CMK (cell line): Measurements from ENCODE around the gene HOXA5.

ENCODE experiments used
- DNase-seq: peaks from one replicate; pipeline ENCODE4 v3.0.0-alpha.2; 2010; ENCODE audit warnings: low read depth

HOXA5 gene

GRCh38 chr7:27105301-27106031 is 38.0 kb downstream of the HOXA5 start:
- DNase-seq = no peak

DNA sequence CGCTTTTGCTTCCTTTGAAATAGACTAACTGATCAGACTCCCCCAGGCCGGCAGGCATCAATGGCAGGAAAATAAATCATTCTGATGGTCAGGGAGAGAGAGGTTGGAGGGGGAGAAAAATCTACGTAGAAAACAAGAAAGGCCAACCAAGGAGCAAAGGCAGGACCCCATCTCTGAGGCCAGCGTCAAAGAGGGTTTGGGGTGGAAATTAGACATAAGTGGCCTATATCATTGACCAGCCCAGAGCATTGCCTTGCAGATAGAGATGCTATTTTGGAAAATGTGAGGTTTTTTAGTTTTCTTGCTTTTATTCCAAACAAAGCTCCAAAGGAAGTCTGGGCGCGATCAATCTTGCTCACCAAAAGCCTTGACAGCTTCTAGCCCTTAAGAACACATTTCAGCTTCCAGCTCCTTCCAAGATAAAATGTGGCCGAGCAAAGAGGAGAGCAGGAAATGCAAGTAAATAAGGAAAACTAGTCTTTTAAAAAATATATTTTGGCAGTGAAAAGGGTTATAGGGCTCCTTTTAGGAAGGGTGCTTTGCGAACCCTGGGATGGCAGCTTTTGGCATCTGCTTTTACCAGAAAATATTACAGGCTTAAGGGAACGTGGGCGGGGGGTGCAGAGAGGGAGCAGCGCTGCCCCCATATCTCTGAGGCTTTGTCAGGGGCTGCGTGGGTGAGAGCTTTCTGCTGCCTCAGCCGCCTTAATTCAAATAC is 39.0 kb downstream of the HOXA5 start:
- DNase-seq = no peak

GRCh38 chr7:27103489-27104226 is 39.8 kb downstream of the HOXA5 start:
- no peak for DNase-seq

GRCh38 chr7:27102581-27103442 is 40.7 kb downstream of the HOXA5 start, which contains the start of gene HOXA2:
TSS of gene HOXA2 (minus strand) at chr7:27102683. CDS start at chr7:27102500, 183 bp downstream.
- no peak for DNase-seq

- no peak for DNase-seq
These were observed 41.4 kb downstream of the HOXA5 start for GRCh38 chr7:27101957-27102580.

- DNase-seq = no peak
These were observed 42.1 kb downstream of the HOXA5 start for GRCh38 chr7:27101171-27101956.

DNA sequence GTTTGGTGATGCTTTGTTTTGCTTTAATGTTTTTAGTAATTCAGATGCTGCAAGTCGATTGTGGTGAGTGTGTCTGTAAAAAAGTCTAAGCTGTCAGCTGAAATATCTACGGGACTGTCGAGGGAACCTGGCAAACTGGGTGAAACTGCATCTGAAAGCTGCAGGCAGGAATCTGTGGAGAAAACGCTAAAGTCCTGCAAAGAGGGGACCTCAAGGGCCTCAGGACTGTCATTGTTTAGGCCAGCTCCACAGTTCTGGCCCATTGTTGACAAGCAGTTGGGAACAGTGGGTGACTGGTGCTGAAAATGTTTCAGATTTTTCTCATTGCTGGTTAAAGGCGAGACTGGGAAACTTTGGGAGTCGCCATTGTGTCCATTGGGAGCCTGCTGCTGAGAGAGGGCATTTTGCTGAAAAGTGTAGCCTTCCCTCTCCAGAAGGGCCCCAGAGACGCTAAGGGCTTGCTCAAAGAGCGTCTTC is 42.7 kb downstream of the HOXA5 start:
- no peak for DNase-seq

DNA sequence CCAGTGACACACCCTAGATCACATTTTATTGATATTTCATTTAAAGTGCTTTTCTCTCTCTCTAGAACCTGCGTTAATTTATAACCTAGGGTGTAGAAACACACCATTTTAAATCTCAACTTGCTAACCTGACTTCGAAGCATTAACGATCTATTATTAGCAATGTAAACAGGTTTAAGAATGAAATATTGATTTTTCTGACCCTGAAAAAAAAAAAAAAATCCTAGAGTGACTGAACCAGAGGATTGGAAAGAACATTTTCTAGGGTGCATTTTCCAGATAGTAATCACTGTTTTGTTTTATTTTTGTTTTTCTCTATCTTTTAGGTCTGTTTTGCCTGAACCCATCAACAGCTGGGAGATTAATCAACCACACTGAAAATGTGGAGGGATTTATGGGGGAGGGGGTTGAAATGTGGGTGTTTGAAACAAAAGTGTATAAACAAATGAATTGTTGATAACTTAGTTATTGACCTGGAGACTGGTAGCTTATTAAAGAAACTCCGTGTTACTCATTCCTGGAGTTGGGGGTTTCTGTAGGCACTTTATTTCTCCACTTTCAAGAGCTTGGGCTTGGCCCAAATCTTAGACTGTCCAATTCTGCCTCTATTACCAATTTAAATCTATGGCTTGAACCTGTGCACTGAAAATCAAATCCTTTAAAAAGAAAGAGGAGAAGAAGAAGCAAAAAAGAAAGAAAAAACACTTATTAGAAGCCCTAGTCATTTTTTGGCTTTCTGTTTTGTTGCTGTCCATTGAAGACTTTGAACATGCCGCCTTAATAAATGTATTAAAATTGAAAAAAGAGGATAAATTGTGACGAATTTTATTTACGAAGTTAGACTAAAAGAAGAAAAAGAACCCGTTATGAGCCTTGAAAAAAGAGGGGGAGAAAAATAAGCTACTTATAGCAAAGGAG is 43.8 kb downstream of the HOXA5 start:
- DNase-seq = no peak

DNA sequence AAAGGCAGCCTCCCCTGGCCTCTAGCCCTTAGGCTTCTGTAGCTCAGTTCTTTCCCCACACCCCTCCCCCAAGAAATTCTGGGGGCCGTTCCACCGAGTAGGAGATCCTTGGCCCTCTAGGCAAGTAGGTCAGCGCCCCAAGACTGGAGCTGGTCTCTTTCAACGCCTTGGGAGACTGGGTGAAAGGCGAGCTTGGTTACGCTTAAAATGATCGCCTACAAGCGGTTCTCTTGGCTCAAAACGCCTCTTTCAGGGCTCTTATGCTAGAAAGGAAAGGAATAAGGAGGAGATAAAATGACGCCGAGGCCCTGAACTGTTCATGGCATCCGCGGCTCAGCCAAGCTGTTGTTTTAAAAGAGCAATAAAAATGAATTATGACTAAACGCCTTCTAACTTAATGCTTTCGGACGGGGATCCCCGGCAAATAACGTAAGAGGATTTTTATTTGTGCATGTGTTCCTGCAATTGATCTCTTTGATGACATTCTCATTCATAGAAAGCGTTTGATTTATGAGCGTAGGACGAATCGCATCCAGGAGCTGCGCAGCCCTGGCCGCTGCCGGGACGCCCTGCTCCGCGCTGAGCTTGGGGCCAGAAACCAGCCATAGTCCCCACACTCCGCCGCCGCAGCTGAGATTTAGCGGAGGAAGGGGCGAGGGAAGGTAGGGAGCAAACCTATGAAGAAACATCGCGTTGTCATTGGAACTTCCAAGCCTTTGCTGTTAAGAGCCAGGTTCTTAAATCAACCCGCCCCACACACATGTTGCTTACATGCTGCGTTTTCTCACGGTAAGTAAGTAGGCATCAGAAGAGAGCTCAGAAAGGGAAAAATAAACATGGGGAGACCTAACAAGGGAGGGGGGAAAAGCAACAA is 44.7 kb downstream of the HOXA5 start:
- DNase-seq = no peak

- no peak for DNase-seq
These were observed 45.5 kb downstream of the HOXA5 start for GRCh38 chr7:27097686-27098577.

DNA sequence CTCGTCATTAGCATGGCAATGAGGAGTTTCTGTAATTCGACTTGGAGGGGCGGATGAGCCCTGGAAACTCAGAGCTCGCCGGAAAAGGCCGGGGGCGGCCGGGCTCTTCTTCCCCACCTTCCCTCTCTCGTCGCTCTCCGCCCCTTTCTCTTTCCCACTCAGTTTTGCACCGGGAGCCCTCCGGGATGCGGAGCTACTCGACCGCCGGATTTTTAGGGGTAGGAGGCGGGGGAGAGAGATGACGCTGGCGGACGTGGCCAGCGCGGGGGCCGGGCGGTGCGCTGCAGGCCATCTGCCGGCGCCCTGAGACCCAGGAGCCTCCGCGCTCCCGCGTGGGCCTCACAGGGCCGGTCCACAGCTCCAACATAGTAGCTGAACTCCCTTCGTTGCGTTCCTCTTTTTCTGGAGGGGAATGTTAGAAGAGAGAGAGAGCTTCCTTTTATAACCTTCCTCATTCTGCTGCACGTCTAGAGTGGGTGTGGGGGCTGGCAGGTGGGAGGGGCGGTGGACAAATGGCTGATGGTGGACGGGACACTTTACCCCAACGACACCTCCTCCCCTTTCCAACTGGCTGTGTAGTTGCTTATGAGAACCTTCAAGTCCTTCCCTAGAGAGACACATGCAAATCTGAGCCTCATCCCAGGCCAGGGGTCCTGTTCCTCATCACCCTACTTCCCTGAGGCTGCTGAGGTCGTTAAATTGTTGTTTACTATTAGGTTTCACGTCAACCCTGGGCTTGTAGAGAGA is 46.5 kb downstream of the HOXA5 start:
- no peak for DNase-seq

DNA sequence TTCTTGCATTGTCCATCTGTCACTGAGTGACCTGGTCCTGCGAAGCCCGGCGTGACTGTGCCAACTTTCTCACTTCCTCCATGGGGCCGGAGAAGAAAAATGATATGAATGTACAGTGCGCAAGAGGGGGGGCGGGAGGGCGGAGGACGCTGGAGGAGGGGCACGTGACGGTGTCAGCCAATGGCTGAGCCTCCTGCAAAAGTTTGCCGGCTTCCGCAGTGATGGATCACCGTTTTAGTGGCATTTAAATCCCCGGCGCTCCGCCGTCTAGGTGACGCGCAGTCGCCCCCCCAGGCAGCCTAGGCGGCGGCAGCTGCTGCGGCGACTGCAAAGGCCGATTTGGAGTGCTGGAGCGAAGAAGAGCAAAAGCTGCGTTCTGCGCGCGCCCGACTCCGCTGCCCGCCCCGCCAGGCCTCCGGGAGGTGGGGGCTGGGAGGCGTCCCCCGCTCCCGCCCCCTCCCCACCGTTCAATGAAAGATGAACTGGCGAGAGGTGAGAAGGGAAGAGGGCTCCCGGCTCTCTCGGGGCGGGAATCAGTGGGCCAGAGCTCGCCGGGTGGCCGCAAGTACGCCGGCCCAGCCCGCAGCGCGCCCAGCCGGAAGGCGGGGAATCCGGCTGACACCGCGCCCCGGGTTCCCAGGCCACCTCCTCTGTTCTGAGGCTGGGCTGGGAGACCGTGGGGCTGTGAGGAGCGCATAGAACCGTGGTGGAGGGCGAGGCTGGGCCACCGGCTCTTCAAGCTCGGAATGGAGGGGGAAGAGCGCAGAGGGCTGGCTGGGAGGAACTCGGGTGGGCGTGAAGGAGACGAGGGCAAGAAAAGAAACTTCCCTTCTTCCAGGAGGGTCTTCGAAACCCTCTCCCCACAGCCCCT is 47.3 kb downstream of the HOXA5 start, which contains the start of gene HOXA1:
HOXA1 (minus strand) TSS at position 104 of the 871 bp plus-strand sequence; CDS start at position 16, 88 bp downstream.
- peak; percentile 79 for DNase-seq

DNA sequence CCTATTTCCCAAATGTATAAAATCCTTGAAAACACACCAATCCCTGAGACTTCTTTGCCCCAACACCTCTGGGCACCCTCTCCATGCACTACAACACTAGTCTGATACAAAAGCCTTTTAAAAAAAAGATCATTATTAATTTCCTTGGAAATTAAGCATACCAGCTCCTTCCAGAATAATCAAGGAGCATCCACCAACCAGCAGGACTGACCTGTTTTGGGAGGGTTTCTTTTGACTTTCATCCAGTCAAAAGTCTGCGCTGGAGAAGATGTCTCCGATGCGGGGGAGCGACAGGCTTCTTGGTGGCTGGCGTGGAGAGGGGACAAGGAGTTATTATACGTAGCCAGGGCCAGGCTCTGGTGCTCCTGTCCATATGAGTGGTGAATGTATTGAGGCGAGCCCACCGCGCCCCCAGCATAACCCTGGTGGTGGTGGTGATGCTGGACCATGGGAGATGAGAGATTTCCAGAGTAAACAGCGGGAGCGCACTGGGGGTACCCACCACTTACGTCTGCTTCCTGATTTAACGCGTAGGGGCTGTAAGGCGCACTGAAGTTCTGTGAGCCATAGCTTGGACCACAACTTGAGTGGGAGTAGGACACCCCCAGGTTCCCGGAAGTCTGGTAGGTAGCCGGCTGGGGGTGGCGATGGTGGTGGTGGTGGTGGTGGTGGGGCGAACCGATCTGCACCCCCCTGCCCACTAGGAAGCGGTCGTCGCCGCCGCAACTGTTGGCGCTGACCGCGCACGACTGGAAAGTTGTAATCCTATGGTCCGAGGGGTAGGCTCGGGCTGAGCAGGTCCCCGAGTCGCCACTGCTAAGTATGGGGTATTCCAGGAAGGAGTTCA is 48.2 kb downstream of the HOXA5 start:
- peak; percentile 61 for DNase-seq

DNA sequence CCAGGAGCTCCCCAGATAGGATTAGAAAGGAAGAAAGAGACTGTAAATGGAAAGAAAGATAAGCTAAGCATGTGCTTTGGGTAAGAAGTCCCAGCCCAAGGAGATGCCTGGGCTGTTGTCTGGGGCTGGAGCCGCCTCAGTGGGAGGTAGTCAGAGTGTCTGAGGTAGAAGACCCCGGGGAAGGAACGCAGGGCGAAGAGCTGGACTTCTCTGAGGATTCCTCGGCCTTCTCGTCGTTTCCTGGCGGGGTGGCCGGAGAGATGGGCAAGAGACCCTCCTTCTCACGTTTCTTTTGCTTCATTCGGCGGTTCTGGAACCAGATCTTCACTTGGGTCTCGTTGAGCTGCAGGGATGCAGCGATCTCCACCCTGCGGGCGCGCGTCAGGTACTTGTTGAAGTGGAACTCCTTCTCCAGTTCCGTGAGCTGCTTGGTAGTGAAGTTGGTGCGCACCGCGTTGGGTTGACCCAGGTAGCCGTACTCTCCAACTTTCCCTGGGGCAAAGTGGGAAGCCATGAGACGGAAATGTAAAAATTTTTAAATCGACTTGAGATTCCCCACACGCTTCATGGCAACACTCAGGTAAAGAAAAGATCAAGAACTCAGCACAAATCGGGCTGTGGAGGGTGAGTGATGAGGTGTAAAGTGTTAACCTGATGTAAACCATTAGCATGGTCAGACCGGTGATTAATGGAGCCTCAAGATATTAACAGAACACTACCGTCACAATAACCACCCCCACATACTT is 49.0 kb downstream of the HOXA5 start:
- no peak for DNase-seq
